Activated T-helper 1 cell treated with anti-CD3 and anti-CD28 coated beads, Interleukin-12 subunit alpha, Interleukin-12 subunit beta, Interleukin-2, Interleukin-4 antibody, amounts not matched to agents 30 ng/mL and 10 ng/mL and 1 ng/mL, durations not matched to agents 14 hours and 24 hours and 36 hours (primary cell): Measurements from ENCODE around the gene CNIH4. TPM values are rescaled to one million over a fixed set of nuclear protein-coding genes. Genes with fewer than 3 reads are reported as not detected.
A peak's percentile ranks its signal among the peaks of the same experiment; 100 is the strongest.

Source experiments
- DNase-seq: peaks from one replicate; pipeline ENCODE4 v3.0.0; 2021; ENCODE audit warnings: low spot score
- H3K27ac Mint-ChIP-seq: one replicate; pipeline ENCODE4 v1.8.0; 2021; ENCODE audit warnings: mild to moderate bottlenecking, mixed read lengths
- H3K27me3 Mint-ChIP-seq: one replicate; pipeline ENCODE4 v1.8.0; 2022; ENCODE audit warnings: mild to moderate bottlenecking, moderate library complexity, mixed read lengths; ENCODE audit not compliant: insufficient read depth
- H3K36me3 Mint-ChIP-seq: one replicate; pipeline ENCODE4 v1.8.0; 2021; ENCODE audit warnings: low read depth, mixed read lengths
- H3K4me1 Mint-ChIP-seq: one replicate; pipeline ENCODE4 v1.8.0; 2021; ENCODE audit warnings: low read depth, mixed read lengths
- H3K4me3 Mint-ChIP-seq: one replicate; pipeline ENCODE4 v1.8.0; 2021; ENCODE audit warnings: mild to moderate bottlenecking, moderate library complexity, mixed read lengths
- H3K9me3 Mint-ChIP-seq: one replicate; pipeline ENCODE4 v1.8.0; 2021; ENCODE audit warnings: mixed read lengths
- intact Hi-C: fragments of 100-400 bp; cut with micrococcal nuclease; formaldehyde crosslinking; loops from one replicate; pipeline ENCODE4 v1.15.1; 2024
- total RNA-seq: library from RNA; stranded (reverse); gene quantifications from 2 replicates; pipeline ENCODE4 v1.2.3, GENCODE V29; 2022

CNIH4 gene
- total RNA-seq, 1 donor from 2014 or later: 82.3 TPM

- Mint-ChIP-seq H3K4me1 (peaks cover 39% of the 10 kb centered on the region), H3K27ac (peak overlapping the region; percentile 13), H3K9me3 (no peaks in the 10 kb centered on the region), H3K27me3 (no peaks in the 10 kb centered on the region), H3K36me3 (peaks cover 54% of the 10 kb centered on the region), H3K4me3 (no peak overlapping the region)
- DNase-seq: no peak
- intact Hi-C loops: loop anchor here (2.0 kb wide), 1 partner anchor 37 kb away; no protein-coding TSS in a partner anchor
These were observed 31.3 kb downstream of the CNIH4 start for GRCh38 chr1:224387943-224388342.

GRCh38 chr1:224390517-224390916 is 33.8 kb downstream of the CNIH4 start:
- no peaks in the 10 kb centered on the region for H3K27me3 Mint-ChIP-seq
- H3K27ac Mint-ChIP-seq: no peak overlapping the region
- no peak overlapping the region for H3K4me3 Mint-ChIP-seq
- intact Hi-C loops: no loop called here
- no peaks in the 10 kb centered on the region for H3K9me3 Mint-ChIP-seq
- peaks cover 43% of the 10 kb centered on the region for H3K4me1 Mint-ChIP-seq
- DNase-seq: no peak
- peaks cover 52% of the 10 kb centered on the region for H3K36me3 Mint-ChIP-seq

- Mint-ChIP-seq H3K4me3 (no peak overlapping the region), H3K9me3 (no peaks in the 10 kb centered on the region), H3K36me3 (peaks cover 58% of the 10 kb centered on the region), H3K27me3 (no peaks in the 10 kb centered on the region), H3K27ac (peak overlapping the region; percentile 34), H3K4me1 (peaks cover 25% of the 10 kb centered on the region)
- intact Hi-C loops: no loop called here
- no peak for DNase-seq
These were observed 36.0 kb downstream of the CNIH4 start for GRCh38 chr1:224392411-224393249.

- intact Hi-C loops: no loop called here
- H3K4me1 Mint-ChIP-seq: peaks cover 19% of the 10 kb centered on the region
- no peak for DNase-seq
- H3K4me3 Mint-ChIP-seq: no peak overlapping the region
- no peaks in the 10 kb centered on the region for H3K9me3 Mint-ChIP-seq
- no peaks in the 10 kb centered on the region for H3K27me3 Mint-ChIP-seq
- peak overlapping the region; percentile 31 for H3K27ac Mint-ChIP-seq
- H3K36me3 Mint-ChIP-seq: peaks cover 60% of the 10 kb centered on the region
These were observed 36.6 kb downstream of the CNIH4 start for GRCh38 chr1:224393294-224393693.

- peak overlapping the region; percentile 34 for H3K27ac Mint-ChIP-seq
- H3K27me3 Mint-ChIP-seq: no peaks in the 10 kb centered on the region
- no peak overlapping the region for H3K4me3 Mint-ChIP-seq
- no peaks in the 10 kb centered on the region for H3K9me3 Mint-ChIP-seq
- intact Hi-C loops: no loop called here
- peaks cover 61% of the 10 kb centered on the region for H3K36me3 Mint-ChIP-seq
- DNase-seq: no peak
- peaks cover 22% of the 10 kb centered on the region for H3K4me1 Mint-ChIP-seq
These were observed 43.2 kb downstream of the CNIH4 start for GRCh38 chr1:224399887-224400286.

- Mint-ChIP-seq H3K27ac (no peak overlapping the region), H3K27me3 (no peaks in the 10 kb centered on the region), H3K9me3 (no peaks in the 10 kb centered on the region), H3K36me3 (peaks cover 58% of the 10 kb centered on the region), H3K4me3 (no peak overlapping the region), H3K4me1 (peaks cover 34% of the 10 kb centered on the region)
- intact Hi-C loops: no loop called here
- no peak for DNase-seq
These were observed 45.9 kb downstream of the CNIH4 start for GRCh38 chr1:224402472-224403036.

GRCh38 chr1:224404916-224405603 is 48.4 kb downstream of the CNIH4 start:
- DNase-seq: no peak
- H3K27me3 Mint-ChIP-seq: no peaks in the 10 kb centered on the region
- intact Hi-C loops: no loop called here
- peaks cover 30% of the 10 kb centered on the region for H3K4me1 Mint-ChIP-seq
- H3K27ac Mint-ChIP-seq: peak overlapping the region; percentile 57
- peaks cover 44% of the 10 kb centered on the region for H3K36me3 Mint-ChIP-seq
- no peak overlapping the region for H3K4me3 Mint-ChIP-seq
- no peaks in the 10 kb centered on the region for H3K9me3 Mint-ChIP-seq

GRCh38 chr1:224405604-224405970 is 48.9 kb downstream of the CNIH4 start:
- no peak for DNase-seq
- H3K36me3 Mint-ChIP-seq: peaks cover 43% of the 10 kb centered on the region
- peaks cover 30% of the 10 kb centered on the region for H3K4me1 Mint-ChIP-seq
- no peaks in the 10 kb centered on the region for H3K27me3 Mint-ChIP-seq
- H3K4me3 Mint-ChIP-seq: no peak overlapping the region
- H3K9me3 Mint-ChIP-seq: no peaks in the 10 kb centered on the region
- peak overlapping the region; percentile 6 for H3K27ac Mint-ChIP-seq
- intact Hi-C loops: no loop called here

GRCh38 chr1:224406216-224406615 is 49.5 kb downstream of the CNIH4 start:
- Mint-ChIP-seq H3K4me3 (no peak overlapping the region), H3K27me3 (no peaks in the 10 kb centered on the region), H3K9me3 (no peaks in the 10 kb centered on the region), H3K4me1 (peaks cover 30% of the 10 kb centered on the region), H3K27ac (no peak overlapping the region), H3K36me3 (peaks cover 41% of the 10 kb centered on the region)
- intact Hi-C loops: no loop called here
- DNase-seq: no peak

GRCh38 chr1:224407571-224408293 is 51.1 kb downstream of the CNIH4 start:
- H3K27me3 Mint-ChIP-seq: no peaks in the 10 kb centered on the region
- intact Hi-C loops: loop anchor here (2.0 kb wide), 1 partner anchor 17 kb away; no protein-coding TSS in a partner anchor
- DNase-seq: no peak
- peak overlapping the region; percentile 15 for H3K27ac Mint-ChIP-seq
- H3K4me3 Mint-ChIP-seq: no peak overlapping the region
- H3K4me1 Mint-ChIP-seq: peaks cover 27% of the 10 kb centered on the region
- H3K9me3 Mint-ChIP-seq: no peaks in the 10 kb centered on the region
- peaks cover 47% of the 10 kb centered on the region for H3K36me3 Mint-ChIP-seq

GRCh38 chr1:224408294-224408590 is 51.6 kb downstream of the CNIH4 start:
- Mint-ChIP-seq H3K4me1 (peaks cover 27% of the 10 kb centered on the region), H3K36me3 (peaks cover 47% of the 10 kb centered on the region), H3K4me3 (no peak overlapping the region), H3K9me3 (no peaks in the 10 kb centered on the region), H3K27ac (peak overlapping the region; percentile 15), H3K27me3 (no peaks in the 10 kb centered on the region)
- no peak for DNase-seq
- intact Hi-C loops: loop anchor here (2.0 kb wide), 1 partner anchor 17 kb away; no protein-coding TSS in a partner anchor

GRCh38 chr1:224411766-224412165 is 55.1 kb downstream of the CNIH4 start:
- Mint-ChIP-seq H3K27me3 (no peaks in the 10 kb centered on the region), H3K4me1 (peaks cover 14% of the 10 kb centered on the region), H3K9me3 (no peaks in the 10 kb centered on the region), H3K27ac (no peak overlapping the region), H3K4me3 (no peak overlapping the region), H3K36me3 (peaks cover 32% of the 10 kb centered on the region)
- intact Hi-C loops: no loop called here
- no peak for DNase-seq
